Measurements from ENCODE around the gene XIRP1.

Gene XIRP1

DNA sequence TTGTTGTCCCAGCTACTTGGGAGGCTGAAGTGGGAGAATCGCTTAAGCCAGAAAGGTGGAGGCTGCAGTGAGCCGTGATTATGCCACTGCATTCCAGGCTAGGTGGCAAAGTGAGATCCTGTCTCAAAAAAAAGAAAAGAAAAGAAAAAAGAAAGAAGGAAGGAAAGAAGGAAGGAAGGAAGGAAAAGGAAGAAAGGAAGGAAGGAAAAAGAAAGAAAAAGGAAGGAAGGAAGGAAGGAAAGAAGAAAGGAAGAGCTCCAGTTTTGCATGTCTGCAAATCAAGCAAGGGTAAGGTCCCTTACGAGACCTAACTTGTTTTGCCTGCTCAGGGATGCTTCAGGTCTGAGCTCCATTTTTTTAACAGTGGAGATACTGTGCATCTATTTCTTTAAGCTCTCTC is 3.6 kb upstream of the XIRP1 start:
- H3K27ac ChIP-seq (ENCODE audit: low read depth, low read length) = no peak overlapping the region
- H3K9me3 ChIP-seq (ENCODE audit: control insufficient read depth in 5 of 5, low read length in 5 of 5) = peaks cover 0 to under 1% (median 0%) of the 10 kb centered on the region in 5 donors
- peaks cover 0 to 6% (median 0%) of the 10 kb centered on the region in 5 donors for H3K27me3 ChIP-seq (ENCODE audit: control insufficient read depth in 5 of 5, insufficient read depth in 4 of 5, low read length in 5 of 5)
- no peak overlapping the region for H3K4me3 ChIP-seq (ENCODE audit: low read depth in 1 of 5, low read length in 5 of 5)
- no peaks in the 10 kb centered on the region for H3K4me1 ChIP-seq (ENCODE audit: control insufficient read depth in 5 of 5, insufficient read depth in 5 of 5, low read length in 5 of 5)
- no peaks in the 10 kb centered on the region for H3K36me3 ChIP-seq (ENCODE audit: control insufficient read depth in 5 of 5, insufficient read depth in 5 of 5, low read length in 5 of 5)
- H3K9ac ChIP-seq (ENCODE audit: low read length in 5 of 5) = no peak overlapping the region

DNA sequence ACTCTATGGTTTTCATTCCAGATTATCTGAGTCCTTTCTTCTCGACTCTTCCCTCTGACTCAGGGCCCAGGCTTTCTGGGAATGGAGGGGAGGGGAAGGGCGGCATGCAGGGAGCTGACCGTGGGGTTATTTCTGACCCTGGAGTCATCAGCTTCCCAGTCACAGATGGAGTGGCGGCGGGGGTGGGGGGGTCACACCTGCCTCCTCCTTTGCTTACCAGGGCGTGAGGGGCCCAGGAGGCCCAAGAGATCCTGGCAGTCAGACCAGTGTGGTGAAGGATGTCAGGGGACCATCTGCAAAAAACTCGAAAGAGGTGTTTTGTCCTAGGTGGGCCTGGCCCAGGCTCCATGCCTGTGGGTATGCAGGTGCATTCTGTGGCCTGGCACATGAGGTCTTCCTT is 996 bp upstream of the XIRP1 start:
- Histone ChIP-seq H3K4me1 (ENCODE audit: control insufficient read depth in 5 of 5, insufficient read depth in 5 of 5, low read length in 5 of 5) (peaks cover 0 to 7% (median 5%) of the 10 kb centered on the region in 5 donors), H3K4me3 (ENCODE audit: low read depth in 1 of 5, low read length in 5 of 5) (no peak overlapping the region), H3K9ac (ENCODE audit: low read length in 5 of 5) (no peak overlapping the region), H3K9me3 (ENCODE audit: control insufficient read depth in 5 of 5, low read length in 5 of 5) (no peaks in the 10 kb centered on the region), H3K27me3 (ENCODE audit: control insufficient read depth in 5 of 5, insufficient read depth in 4 of 5, low read length in 5 of 5) (peaks cover 0 to 6% (median 0%) of the 10 kb centered on the region in 5 donors), H3K36me3 (ENCODE audit: control insufficient read depth in 5 of 5, insufficient read depth in 5 of 5, low read length in 5 of 5) (no peaks in the 10 kb centered on the region), H3K27ac (ENCODE audit: low read depth, low read length) (no peak overlapping the region)

- no peaks in the 10 kb centered on the region for H3K36me3 ChIP-seq (ENCODE audit: control insufficient read depth in 5 of 5, insufficient read depth in 5 of 5, low read length in 5 of 5)
- no peak overlapping the region for H3K4me3 ChIP-seq (ENCODE audit: low read depth in 1 of 5, low read length in 5 of 5)
- H3K27ac ChIP-seq (ENCODE audit: low read depth, low read length) = no peak overlapping the region
- no peaks in the 10 kb centered on the region for H3K9me3 ChIP-seq (ENCODE audit: control insufficient read depth in 5 of 5, low read length in 5 of 5)
- peaks cover 0 to 6% (median 0%) of the 10 kb centered on the region in 5 donors for H3K27me3 ChIP-seq (ENCODE audit: control insufficient read depth in 5 of 5, insufficient read depth in 4 of 5, low read length in 5 of 5)
- peaks cover 0 to 7% (median 5%) of the 10 kb centered on the region in 5 donors for H3K4me1 ChIP-seq (ENCODE audit: control insufficient read depth in 5 of 5, insufficient read depth in 5 of 5, low read length in 5 of 5)
- H3K9ac ChIP-seq (ENCODE audit: low read length in 5 of 5) = no peak overlapping the region
Observed at GRCh38 chr3:39191773-39192172, 622 bp downstream of the XIRP1 start.

GRCh38 chr3:39191111-39191510 is 1.3 kb downstream of the XIRP1 start:
- H3K27ac ChIP-seq (ENCODE audit: low read depth, low read length) = no peak overlapping the region
- H3K27me3 ChIP-seq (ENCODE audit: control insufficient read depth in 5 of 5, insufficient read depth in 4 of 5, low read length in 5 of 5) = no peaks in the 10 kb centered on the region
- no peak overlapping the region for H3K4me3 ChIP-seq (ENCODE audit: low read depth in 1 of 5, low read length in 5 of 5)
- H3K9ac ChIP-seq (ENCODE audit: low read length in 5 of 5) = peak overlapping the region in 1 of 5 donors; percentile 14
- no peaks in the 10 kb centered on the region for H3K9me3 ChIP-seq (ENCODE audit: control insufficient read depth in 5 of 5, low read length in 5 of 5)
- H3K36me3 ChIP-seq (ENCODE audit: control insufficient read depth in 5 of 5, insufficient read depth in 5 of 5, low read length in 5 of 5) = no peaks in the 10 kb centered on the region
- H3K4me1 ChIP-seq (ENCODE audit: control insufficient read depth in 5 of 5, insufficient read depth in 5 of 5, low read length in 5 of 5) = peaks cover 0 to 7% (median 5%) of the 10 kb centered on the region in 5 donors

DNA sequence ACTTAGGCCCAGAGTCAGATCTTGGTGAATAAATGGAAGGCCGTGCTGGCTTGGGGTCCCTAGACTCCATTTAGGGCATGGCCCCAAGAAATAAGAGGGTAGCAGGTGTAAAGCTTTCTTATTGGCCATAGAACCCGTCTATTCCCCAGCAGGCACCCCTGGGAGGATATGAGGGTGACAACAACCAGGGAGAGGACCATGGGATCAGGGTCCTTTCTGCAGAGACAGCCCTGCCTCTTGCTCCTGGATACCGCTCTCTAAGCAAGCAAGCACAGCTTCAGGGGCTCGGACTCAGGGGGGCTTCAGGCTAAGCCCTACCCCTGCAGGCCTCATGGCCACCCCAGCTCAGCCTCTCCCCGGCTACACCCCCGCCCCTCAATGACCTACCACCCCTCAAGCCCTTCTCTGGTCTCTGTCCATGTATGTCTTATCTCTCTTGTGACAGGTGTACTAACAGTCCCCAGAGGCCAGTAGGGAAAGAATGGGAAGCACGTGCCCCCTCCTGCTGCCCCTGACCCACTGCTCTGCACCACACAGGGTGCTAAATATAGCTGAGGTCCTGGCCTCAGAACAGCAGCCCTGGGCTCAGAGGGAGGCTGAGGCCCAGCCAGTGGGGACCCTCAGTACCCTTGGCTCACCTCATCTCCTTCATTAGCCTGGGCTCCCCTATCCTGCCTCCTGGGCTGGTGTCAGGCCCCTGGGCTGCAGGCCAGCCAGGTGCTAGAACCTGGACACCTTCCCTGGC is 1.9 kb downstream of the XIRP1 start:
- H3K36me3 ChIP-seq (ENCODE audit: control insufficient read depth in 5 of 5, insufficient read depth in 5 of 5, low read length in 5 of 5) = no peaks in the 10 kb centered on the region
- no peaks in the 10 kb centered on the region for H3K27me3 ChIP-seq (ENCODE audit: control insufficient read depth in 5 of 5, insufficient read depth in 4 of 5, low read length in 5 of 5)
- no peak overlapping the region for H3K27ac ChIP-seq (ENCODE audit: low read depth, low read length)
- no peak overlapping the region for H3K9ac ChIP-seq (ENCODE audit: low read length in 5 of 5)
- H3K9me3 ChIP-seq (ENCODE audit: control insufficient read depth in 5 of 5, low read length in 5 of 5) = no peaks in the 10 kb centered on the region
- peaks cover 0 to 7% (median 5%) of the 10 kb centered on the region in 5 donors for H3K4me1 ChIP-seq (ENCODE audit: control insufficient read depth in 5 of 5, insufficient read depth in 5 of 5, low read length in 5 of 5)
- H3K4me3 ChIP-seq (ENCODE audit: low read depth in 1 of 5, low read length in 5 of 5) = no peak overlapping the region

DNA sequence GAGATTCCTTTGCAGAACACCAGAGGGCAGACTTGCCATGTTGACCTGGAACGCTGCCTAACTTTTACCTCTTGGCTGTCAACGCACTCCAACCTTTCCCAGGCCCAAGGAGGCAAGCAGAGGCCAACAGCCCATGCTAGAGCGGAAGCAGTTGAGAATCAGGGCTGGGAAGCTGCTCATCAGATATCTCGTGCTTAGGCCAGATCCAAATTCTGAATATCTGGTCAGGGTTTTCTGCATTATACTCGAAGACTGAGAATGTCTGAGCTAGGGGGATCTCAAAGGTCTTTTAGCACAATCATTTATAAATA is 2.5 kb downstream of the XIRP1 start:
- Histone ChIP-seq H3K27ac (ENCODE audit: low read depth, low read length) (no peak overlapping the region), H3K9me3 (ENCODE audit: control insufficient read depth in 5 of 5, low read length in 5 of 5) (no peaks in the 10 kb centered on the region), H3K4me3 (ENCODE audit: low read depth in 1 of 5, low read length in 5 of 5) (no peak overlapping the region), H3K36me3 (ENCODE audit: control insufficient read depth in 5 of 5, insufficient read depth in 5 of 5, low read length in 5 of 5) (no peaks in the 10 kb centered on the region), H3K4me1 (ENCODE audit: control insufficient read depth in 5 of 5, insufficient read depth in 5 of 5, low read length in 5 of 5) (peaks cover 0 to 7% (median 5%) of the 10 kb centered on the region in 5 donors), H3K27me3 (ENCODE audit: control insufficient read depth in 5 of 5, insufficient read depth in 4 of 5, low read length in 5 of 5) (no peaks in the 10 kb centered on the region), H3K9ac (ENCODE audit: low read length in 5 of 5) (no peak overlapping the region)

- H3K27me3 ChIP-seq (ENCODE audit: control insufficient read depth in 5 of 5, insufficient read depth in 4 of 5, low read length in 5 of 5) = no peaks in the 10 kb centered on the region
- no peak overlapping the region for H3K4me3 ChIP-seq (ENCODE audit: low read depth in 1 of 5, low read length in 5 of 5)
- H3K27ac ChIP-seq (ENCODE audit: low read depth, low read length) = no peak overlapping the region
- peaks cover 0 to 11% (median 10%) of the 10 kb centered on the region in 5 donors for H3K4me1 ChIP-seq (ENCODE audit: control insufficient read depth in 5 of 5, insufficient read depth in 5 of 5, low read length in 5 of 5)
- no peak overlapping the region for H3K9ac ChIP-seq (ENCODE audit: low read length in 5 of 5)
- H3K9me3 ChIP-seq (ENCODE audit: control insufficient read depth in 5 of 5, low read length in 5 of 5) = no peaks in the 10 kb centered on the region
- H3K36me3 ChIP-seq (ENCODE audit: control insufficient read depth in 5 of 5, insufficient read depth in 5 of 5, low read length in 5 of 5) = no peaks in the 10 kb centered on the region
Observed at GRCh38 chr3:39189150-39189958, 3.0 kb downstream of the XIRP1 start.

- H3K36me3 ChIP-seq (ENCODE audit: control insufficient read depth in 5 of 5, insufficient read depth in 5 of 5, low read length in 5 of 5) = no peaks in the 10 kb centered on the region
- no peaks in the 10 kb centered on the region for H3K9me3 ChIP-seq (ENCODE audit: control insufficient read depth in 5 of 5, low read length in 5 of 5)
- no peak overlapping the region for H3K4me3 ChIP-seq (ENCODE audit: low read depth in 1 of 5, low read length in 5 of 5)
- no peak overlapping the region for H3K27ac ChIP-seq (ENCODE audit: low read depth, low read length)
- no peak overlapping the region for H3K9ac ChIP-seq (ENCODE audit: low read length in 5 of 5)
- no peaks in the 10 kb centered on the region for H3K27me3 ChIP-seq (ENCODE audit: control insufficient read depth in 5 of 5, insufficient read depth in 4 of 5, low read length in 5 of 5)
- H3K4me1 ChIP-seq (ENCODE audit: control insufficient read depth in 5 of 5, insufficient read depth in 5 of 5, low read length in 5 of 5) = peaks cover 0 to 12% (median 12%) of the 10 kb centered on the region in 5 donors
Observed at GRCh38 chr3:39188271-39189149, 3.9 kb downstream of the XIRP1 start.

- no peaks in the 10 kb centered on the region for H3K36me3 ChIP-seq (ENCODE audit: control insufficient read depth in 5 of 5, insufficient read depth in 5 of 5, low read length in 5 of 5)
- peaks cover 0 to 12% (median 12%) of the 10 kb centered on the region in 5 donors for H3K4me1 ChIP-seq (ENCODE audit: control insufficient read depth in 5 of 5, insufficient read depth in 5 of 5, low read length in 5 of 5)
- no peak overlapping the region for H3K27ac ChIP-seq (ENCODE audit: low read depth, low read length)
Observed at GRCh38 chr3:39187372-39188155, 4.8 kb downstream of the XIRP1 start.

More at GRCh38 chr3:39187372-39188155, 4.8 kb downstream of the XIRP1 start:
- Histone ChIP-seq H3K27me3 (ENCODE audit: control insufficient read depth in 5 of 5, insufficient read depth in 4 of 5, low read length in 5 of 5) (no peaks in the 10 kb centered on the region), H3K9ac (ENCODE audit: low read length in 5 of 5) (no peak overlapping the region), H3K9me3 (ENCODE audit: control insufficient read depth in 5 of 5, low read length in 5 of 5) (no peaks in the 10 kb centered on the region), H3K4me3 (ENCODE audit: low read depth in 1 of 5, low read length in 5 of 5) (no peak overlapping the region)
